CD4-positive, alpha-beta memory T cell (primary cell): Measurements from ENCODE around the gene AKAP13. TPM values are rescaled to one million over a fixed set of nuclear protein-coding genes. Genes with fewer than 3 reads are reported as not detected.

Experiments
- CTCF ChIA-PET: fragments of 350-600 bp; sonication (Branson Sonifier 250); formaldehyde crosslinking; loops from one replicate; lab custom pipeline; 2021; ENCODE audit warnings: inconsistent platforms; ENCODE audit not compliant: partially characterized antibody; lab: Charles Lee
- POLR2A ChIA-PET: fragments of 350-600 bp; sonication (Branson Sonifier 250); formaldehyde crosslinking; loops from one replicate; lab custom pipeline; 2021; ENCODE audit not compliant: partially characterized antibody; lab: Charles Lee
- DNase-seq, 5 donors: peaks; one replicate each; pipeline versions ENCODE4 v3.0.0 to v3.0.0-alpha.2; 2020 to 2022; ENCODE audit warnings: mixed read lengths in 1 of 5
- H3K27ac ChIP-seq: one replicate; pipeline ENCODE4 v1.7.0; 2013; ENCODE audit warnings: low read depth, low read length
- H3K27me3 ChIP-seq: 2 replicates; pipeline ENCODE4 v1.7.0; 2013; ENCODE audit warnings: mild to moderate bottlenecking, low read length, moderate library complexity; ENCODE audit not compliant: insufficient read depth
- H3K36me3 ChIP-seq: 2 replicates; pipeline ENCODE4 v1.7.0; 2013; ENCODE audit warnings: mild to moderate bottlenecking, low read length, moderate library complexity; ENCODE audit not compliant: insufficient read depth
- H3K4me1 ChIP-seq: 2 replicates; pipeline ENCODE4 v1.7.0; 2013; ENCODE audit warnings: mild to moderate bottlenecking, low read length, moderate library complexity; ENCODE audit not compliant: insufficient read depth
- H3K4me3 ChIP-seq, 2 donors: one replicate each; pipeline ENCODE4 v1.7.0; 2013; ENCODE audit warnings: low read length in 2 of 2, mild to moderate bottlenecking in 1 of 2
- H3K9me3 ChIP-seq, 2 donors: one replicate each; pipeline ENCODE4 v1.7.0; 2013; ENCODE audit warnings: low read length in 2 of 2, control low read depth in 1 of 2; ENCODE audit not compliant: control insufficient read depth in 1 of 2
- H3K27ac Mint-ChIP-seq, 7 donors: one replicate each; pipeline ENCODE4 v1.8.0; 2020 to 2021; ENCODE audit warnings: mixed read lengths in 7 of 7, mild to moderate bottlenecking in 6 of 7, inconsistent platforms in 3 of 7, moderate library complexity in 3 of 7
- H3K27me3 Mint-ChIP-seq, 2 donors: one replicate each; pipeline ENCODE4 v1.8.0; 2020 to 2021; ENCODE audit warnings: mixed read lengths in 2 of 2
- H3K36me3 Mint-ChIP-seq, 2 donors: one replicate each; pipeline ENCODE4 v1.8.0; 2020 to 2021; ENCODE audit warnings: mixed read lengths in 2 of 2, inconsistent platforms in 1 of 2, mild to moderate bottlenecking in 1 of 2
- H3K4me1 Mint-ChIP-seq, 4 donors: one replicate each; pipeline ENCODE4 v1.8.0; 2020 to 2021; ENCODE audit warnings: mixed read lengths in 4 of 4, mild to moderate bottlenecking in 1 of 4
- H3K4me3 Mint-ChIP-seq, 8 donors: one replicate each; pipeline ENCODE4 v1.8.0; 2020 to 2021; ENCODE audit warnings: mixed read lengths in 8 of 8, mild to moderate bottlenecking in 7 of 8, moderate library complexity in 6 of 8, inconsistent platforms in 3 of 8
- H3K9me3 Mint-ChIP-seq, 8 donors: one replicate each; pipeline ENCODE4 v1.8.0; 2020 to 2021; ENCODE audit warnings: mixed read lengths in 8 of 8, mild to moderate bottlenecking in 5 of 8, inconsistent platforms in 3 of 8, moderate library complexity in 1 of 8
- intact Hi-C: fragments of 100-400 bp; cut with micrococcal nuclease; formaldehyde crosslinking; loops from one replicate; pipeline ENCODE4 v1.15.1; 2023
- polyA plus RNA-seq, 2 donors: library from polyadenylated mRNA; unstranded; fragments of 300-500 nt; fragmentation: Illumina TruSeq; gene quantifications; one replicate each; pipeline ENCODE4 v1.2.3, GENCODE V29; 2021
- total RNA-seq, 2 experiments: library from RNA; stranded (reverse); gene quantifications; one replicate each; pipeline ENCODE4 v1.2.3, GENCODE V29; 2021

Gene AKAP13
- total and polyA plus RNA-seq, 4 experiments from 2014 or later, result 68.7 to 319 (median 247) TPM

DNA sequence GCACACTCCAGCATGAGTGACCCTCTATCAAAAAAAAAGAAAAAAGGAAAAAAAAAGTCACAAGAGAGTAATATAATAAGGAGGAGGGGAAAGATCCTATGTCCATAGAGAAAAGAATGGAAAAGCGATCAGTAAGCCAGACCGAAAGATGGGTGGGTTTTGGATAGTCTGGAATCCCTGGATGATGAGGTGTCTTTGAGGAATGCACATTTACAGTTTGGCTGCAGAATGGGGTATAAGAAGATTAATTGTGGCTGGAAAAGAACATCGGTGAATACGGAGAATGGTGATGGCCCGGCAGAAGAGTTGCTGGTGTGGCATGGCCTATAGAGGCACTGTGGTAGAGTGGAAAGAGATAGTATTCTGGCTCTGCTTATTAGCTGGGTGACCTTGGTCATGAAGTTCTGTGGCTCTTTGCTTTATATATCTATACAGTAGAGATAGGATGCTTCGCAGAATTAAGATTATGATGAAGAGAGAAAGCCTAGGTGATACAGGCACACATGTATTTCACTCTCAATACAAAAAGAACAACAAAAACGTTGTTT lies 187.9 kb downstream of the AKAP13 start:
- H3K9me3 ChIP-seq, result no peaks in the 10 kb centered on the region
- Mint-ChIP-seq H3K4me1 (peaks cover 33 to 54% (median 41%) of the 10 kb centered on the region in 4 donors), H3K9me3 (no peaks in the 10 kb centered on the region), H3K27ac (peak overlapping the region in 5 of 7 donors; percentile 0 to 49 (median 5)), H3K27me3 (no peaks in the 10 kb centered on the region), H3K4me3 (peak overlapping the region in 1 of 8 donors; percentile 51), H3K36me3 (peaks cover 4 to 13% of the 10 kb centered on the region in 2 donors)
- H3K4me1 ChIP-seq, result peaks cover 6% of the 10 kb centered on the region
- intact Hi-C loops, result no loop called here
- H3K27ac ChIP-seq, result no peak overlapping the region
- H3K4me3 ChIP-seq, result no peak overlapping the region
- CTCF ChIA-PET, result interaction anchor here (0.8 kb wide), 1 partner anchor 50 kb away, joined by 4 read pairs; no protein-coding TSS in a partner anchor
- H3K27me3 ChIP-seq, result no peaks in the 10 kb centered on the region
- POLR2A ChIA-PET, result no interaction called here
- DNase-seq, result no peak
- no peaks in the 10 kb centered on the region for H3K36me3 ChIP-seq

DNA sequence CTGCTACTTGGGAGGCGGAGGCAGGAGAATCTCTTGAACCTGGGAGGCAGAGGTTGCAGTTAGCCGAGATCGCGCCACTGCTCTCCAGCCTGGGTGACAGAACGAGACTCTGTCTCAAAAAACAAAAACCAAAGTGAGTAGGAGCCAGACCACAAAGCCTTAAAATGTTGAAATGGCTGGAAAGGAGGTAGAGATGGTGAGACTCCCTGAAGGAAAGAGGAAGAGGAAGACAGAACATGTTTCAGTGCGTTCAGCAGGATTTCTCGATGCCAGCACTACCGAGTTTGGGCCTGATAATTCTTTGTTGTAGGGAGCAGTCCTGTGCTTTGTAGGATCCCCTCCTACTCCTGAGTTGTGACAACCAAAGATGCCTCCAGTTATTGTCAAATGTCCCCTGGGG lies 189.9 kb downstream of the AKAP13 start:
- H3K27ac ChIP-seq, result no peak overlapping the region
- peaks cover 26 to 51% (median 39%) of the 10 kb centered on the region in 4 donors for H3K4me1 Mint-ChIP-seq
- peak overlapping the region in 6 of 7 donors; percentile 21 to 84 (median 75) for H3K27ac Mint-ChIP-seq
- intact Hi-C loops, result no loop called here
- no peak overlapping the region for H3K4me3 ChIP-seq
- H3K27me3 Mint-ChIP-seq, result no peaks in the 10 kb centered on the region
- no peaks in the 10 kb centered on the region for H3K9me3 ChIP-seq
- no peaks in the 10 kb centered on the region for H3K9me3 Mint-ChIP-seq
- no peak for DNase-seq
- peaks cover 4 to 14% of the 10 kb centered on the region in 2 donors for H3K36me3 Mint-ChIP-seq
- no peaks in the 10 kb centered on the region for H3K27me3 ChIP-seq
- POLR2A ChIA-PET, result no interaction called here
- H3K36me3 ChIP-seq, result no peaks in the 10 kb centered on the region
- CTCF ChIA-PET, result no interaction called here
- H3K4me1 ChIP-seq, result peaks cover 6% of the 10 kb centered on the region
- H3K4me3 Mint-ChIP-seq, result peak overlapping the region in 2 of 8 donors; percentile 6 to 8

DNA sequence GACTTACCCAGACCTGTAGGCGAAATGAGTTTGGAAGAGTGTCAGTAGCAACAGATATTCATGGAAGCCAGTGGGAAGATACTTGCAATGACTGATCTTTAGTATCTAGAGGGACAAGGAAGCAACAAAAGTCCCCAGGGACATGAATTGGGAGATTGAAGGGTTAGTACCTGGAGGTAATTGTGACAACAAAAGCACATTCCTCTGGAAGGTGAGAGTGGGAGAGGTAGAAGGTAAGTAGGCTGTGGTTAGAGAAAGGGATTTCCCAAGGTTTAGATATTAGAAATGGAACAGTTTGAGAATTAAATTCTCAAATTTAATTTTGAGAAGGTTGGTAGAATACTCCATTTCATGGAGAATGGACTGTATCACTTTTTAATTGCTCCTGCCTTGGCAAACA lies 191.4 kb downstream of the AKAP13 start:
- H3K27me3 ChIP-seq, result no peaks in the 10 kb centered on the region
- no peaks in the 10 kb centered on the region for H3K9me3 ChIP-seq
- no peak overlapping the region for H3K4me3 ChIP-seq
- Mint-ChIP-seq H3K4me3 (no peak overlapping the region), H3K4me1 (peaks cover 24 to 41% (median 35%) of the 10 kb centered on the region in 4 donors), H3K9me3 (no peaks in the 10 kb centered on the region), H3K27ac (peak overlapping the region in 4 of 7 donors; percentile 23 to 81 (median 58)), H3K27me3 (no peaks in the 10 kb centered on the region), H3K36me3 (peaks cover 4 to 20% of the 10 kb centered on the region in 2 donors)
- H3K4me1 ChIP-seq, result peaks cover 6% of the 10 kb centered on the region
- POLR2A ChIA-PET, result no interaction called here
- CTCF ChIA-PET, result no interaction called here
- intact Hi-C loops, result no loop called here
- H3K36me3 ChIP-seq, result no peaks in the 10 kb centered on the region
- H3K27ac ChIP-seq, result no peak overlapping the region
- DNase-seq, result no peak

DNA sequence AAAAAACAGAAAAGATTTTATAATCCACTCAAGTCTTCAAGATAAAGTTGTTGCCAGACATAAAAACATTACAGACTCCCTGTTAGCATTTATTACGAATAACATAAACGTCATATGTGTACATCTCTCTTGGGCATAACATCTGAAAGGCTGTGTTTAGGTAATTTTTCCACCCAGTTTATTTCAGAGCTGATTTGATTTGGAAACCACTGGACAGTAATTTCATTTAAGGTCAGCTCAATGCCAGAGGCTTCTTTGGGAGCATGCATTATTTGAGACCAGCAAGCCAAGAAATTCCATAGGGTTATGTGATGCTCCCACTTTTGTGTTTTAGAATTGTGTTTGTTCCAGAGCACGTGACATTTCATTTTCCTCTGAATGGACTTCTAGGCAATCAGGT lies 196.0 kb downstream of the AKAP13 start:
- Mint-ChIP-seq H3K27me3 (no peaks in the 10 kb centered on the region), H3K9me3 (peaks cover 0 to 5% (median 0%) of the 10 kb centered on the region in 8 donors), H3K36me3 (peaks cover 21 to 45% of the 10 kb centered on the region in 2 donors), H3K27ac (peak overlapping the region in 2 of 7 donors; percentile 21 to 24), H3K4me3 (no peak overlapping the region), H3K4me1 (peaks cover 31 to 43% (median 41%) of the 10 kb centered on the region in 4 donors)
- Histone ChIP-seq H3K36me3 (peaks cover 9% of the 10 kb centered on the region), H3K27ac (no peak overlapping the region), H3K27me3 (no peaks in the 10 kb centered on the region), H3K4me3 (no peak overlapping the region), H3K9me3 (no peaks in the 10 kb centered on the region), H3K4me1 (peaks cover 23% of the 10 kb centered on the region)
- no peak for DNase-seq
- ChIA-PET CTCF (interaction anchor here (1.3 kb wide), 1 partner anchor 33 kb away, joined by 6 read pairs; no protein-coding TSS in a partner anchor), POLR2A (no interaction called here)
- intact Hi-C loops, result no loop called here

GRCh38 chr15:85578941-85579701 lies 198.7 kb downstream of the AKAP13 start:
- CTCF ChIA-PET, result no interaction called here
- no peak overlapping the region for H3K4me3 ChIP-seq
- intact Hi-C loops, result no loop called here
- POLR2A ChIA-PET, result interaction anchor here (2.4 kb wide), 1 partner anchor 18 kb away, joined by 9 read pairs; no protein-coding TSS in a partner anchor
- H3K27ac ChIP-seq, result peak overlapping the region; percentile 31
- H3K9me3 Mint-ChIP-seq, result peaks cover 0 to 5% (median 0%) of the 10 kb centered on the region in 8 donors
- no peaks in the 10 kb centered on the region for H3K27me3 Mint-ChIP-seq
- peak overlapping the region in 5 of 8 donors; percentile 1 to 50 (median 39) for H3K4me3 Mint-ChIP-seq
- H3K9me3 ChIP-seq, result no peaks in the 10 kb centered on the region
- H3K36me3 ChIP-seq, result peaks cover 9% of the 10 kb centered on the region
- peak overlapping the region; percentile 82 to 99 (median 98) for H3K27ac Mint-ChIP-seq
- peaks cover 47 to 56% (median 52%) of the 10 kb centered on the region in 4 donors for H3K4me1 Mint-ChIP-seq
- no peak for DNase-seq
- peaks cover 48% of the 10 kb centered on the region for H3K4me1 ChIP-seq
- H3K27me3 ChIP-seq, result no peaks in the 10 kb centered on the region
- peaks cover 21 to 66% of the 10 kb centered on the region in 2 donors for H3K36me3 Mint-ChIP-seq

GRCh38 chr15:85579957-85580694 lies 199.7 kb downstream of the AKAP13 start:
- no peaks in the 10 kb centered on the region for H3K27me3 Mint-ChIP-seq
- H3K36me3 Mint-ChIP-seq, result peaks cover 21 to 67% of the 10 kb centered on the region in 2 donors
- Histone ChIP-seq H3K36me3 (peaks cover 9% of the 10 kb centered on the region), H3K4me1 (peaks cover 58% of the 10 kb centered on the region), H3K9me3 (no peaks in the 10 kb centered on the region), H3K27ac (peak overlapping the region; percentile 72), H3K27me3 (no peaks in the 10 kb centered on the region), H3K4me3 (peak overlapping the region in 1 of 2 donors; percentile 29)
- H3K4me1 Mint-ChIP-seq, result peaks cover 51 to 66% (median 60%) of the 10 kb centered on the region in 4 donors
- peaks cover 0 to 5% (median 0%) of the 10 kb centered on the region in 8 donors for H3K9me3 Mint-ChIP-seq
- H3K27ac Mint-ChIP-seq, result peak overlapping the region; percentile 92 to 99 (median 98)
- DNase-seq, result no peak
- H3K4me3 Mint-ChIP-seq, result peak overlapping the region in 6 of 8 donors; percentile 75 to 93 (median 88)
- ChIA-PET CTCF (interaction anchor here (1.0 to 2.6 kb wide), 4 partner anchors 12 to 110 kb away, joined by 3 to 9 read pairs (median 8); no protein-coding TSS in a partner anchor), POLR2A (interaction anchor here (0.6 to 4.0 kb wide), 16 partner anchors 11 to 200 kb away, joined by 3 to 71 read pairs (median 6); partner anchors contain the start of gene AKAP13)
- intact Hi-C loops, result loop anchor here (5.0 kb wide), 1 partner anchor 122 kb away; no protein-coding TSS in a partner anchor
